CD4-positive, alpha-beta T cell (primary cell): Measurements from ENCODE around the gene BNC1. TPM values are rescaled to one million over a fixed set of nuclear protein-coding genes. Genes with fewer than 3 reads are reported as not detected.

Experiments
- ATAC-seq: fragments of 200-7000 bp; cut with Tn5 transposase; one replicate; pipeline ENCODE4 v1.10.0; 2022; ENCODE audit warnings: mild to moderate bottlenecking; ENCODE audit not compliant: poor library complexity
- CTCF ChIA-PET: fragments of 350-600 bp; sonication (Branson Sonifier 250); formaldehyde crosslinking; loops from one replicate; lab custom pipeline; 2021; ENCODE audit warnings: antibody characterized with exemption, inconsistent platforms; lab: Charles Lee
- POLR2A ChIA-PET: fragments of 350-600 bp; sonication (Branson Sonifier 250); formaldehyde crosslinking; loops from one replicate; lab custom pipeline; 2021; ENCODE audit warnings: antibody characterized with exemption, inconsistent platforms; lab: Charles Lee
- DNase-seq, 14 experiments: peaks; one replicate each; pipeline ENCODE4 v3.0.0-alpha.2; 2013 to 2020; ENCODE audit warnings: mixed read lengths in 2 of 14
- H3K27ac ChIP-seq, 2 donors: one replicate each; pipeline versions ENCODE4 v1.5.1 to v1.7.0; 2013; ENCODE audit warnings: low read length in 2 of 2, low read depth in 1 of 2, mild to moderate bottlenecking in 1 of 2
- H3K27me3 ChIP-seq, 2 experiments: 1 replicate in 1 of 2; 2 replicates in 1 of 2; pipeline versions ENCODE4 v1.6.1 to v1.7.0; 2013; ENCODE audit warnings: low read length in 2 of 2, control low read depth in 1 of 2, mild to moderate bottlenecking in 1 of 2, moderate library complexity in 1 of 2; ENCODE audit not compliant: insufficient read depth in 2 of 2, control insufficient read depth in 1 of 2
- H3K36me3 ChIP-seq: one replicate; pipeline ENCODE4 v1.6.1; 2013; ENCODE audit warnings: low read length, control low read depth; ENCODE audit not compliant: insufficient read depth
- H3K4me1 ChIP-seq: one replicate; pipeline ENCODE4 v1.6.1; 2013; ENCODE audit warnings: low read length, control low read depth; ENCODE audit not compliant: insufficient read depth
- H3K4me3 ChIP-seq: one replicate; pipeline ENCODE4 v1.5.1; 2013; ENCODE audit warnings: mild to moderate bottlenecking, low read length, moderate library complexity
- H3K9me3 ChIP-seq, 2 experiments: 1 replicate in 1 of 2; 2 replicates in 1 of 2; pipeline versions ENCODE4 v1.6.1 to v1.7.0; 2013; ENCODE audit warnings: low read length in 2 of 2, mild to moderate bottlenecking in 2 of 2, control low read depth in 1 of 2, moderate library complexity in 1 of 2; ENCODE audit not compliant: control insufficient read depth in 1 of 2, insufficient read depth in 1 of 2
- H3K27ac Mint-ChIP-seq: one replicate; pipeline ENCODE4 v1.8.0; 2020; ENCODE audit warnings: mixed read lengths
- H3K27me3 Mint-ChIP-seq: one replicate; pipeline ENCODE4 v1.8.0; 2021; ENCODE audit warnings: mixed read lengths
- H3K36me3 Mint-ChIP-seq: one replicate; pipeline ENCODE4 v1.8.0; 2021; ENCODE audit warnings: low read depth, mixed read lengths
- H3K4me1 Mint-ChIP-seq: one replicate; pipeline ENCODE4 v1.8.0; 2021; ENCODE audit warnings: low read depth, mixed read lengths
- H3K4me3 Mint-ChIP-seq: one replicate; pipeline ENCODE4 v1.8.0; 2020; ENCODE audit warnings: mild to moderate bottlenecking, mixed read lengths
- H3K9me3 Mint-ChIP-seq: one replicate; pipeline ENCODE4 v1.8.0; 2020; ENCODE audit warnings: mixed read lengths
- intact Hi-C, 2 experiments: fragments of 100-400 bp; cut with DNase I in 1 of 2; cut with micrococcal nuclease in 1 of 2; formaldehyde crosslinking; loops; one replicate each; pipeline versions ENCODE4 v1.15.1 to v1.9.0; 2023 to 2025; cut with DNase I, micrococcal nuclease
- total RNA-seq, 174 experiments: library from RNA in 2 of 174; stranded (reverse) in 2 of 174; gene quantifications; one replicate each; pipeline ENCODE4 v1.2.3 and lab custom pipeline; 2021 to 2026
- TF ChIP-seq, protein P1 (sequence below): fragments of 200-600 bp; IDR thresholded peaks from one replicate; pipeline ENCODE4 v1.8.0; 2022; ENCODE audit warnings: antibody characterized with exemption, mild to moderate bottlenecking

Gene BNC1
- total RNA-seq, 2 experiments from 2014 or later, result not detected

GRCh38 chr15:83207009-83207659, 77.3 kb downstream of the BNC1 start:
- no peaks in the 10 kb centered on the region for H3K9me3 Mint-ChIP-seq
- CTCF ChIA-PET, result no interaction called here
- H3K4me1 ChIP-seq, result peaks cover 9% of the 10 kb centered on the region
- no peak overlapping the region for H3K27ac Mint-ChIP-seq
- H3K4me3 Mint-ChIP-seq, result no peak overlapping the region
- peaks cover 4% of the 10 kb centered on the region for H3K36me3 Mint-ChIP-seq
- TF ChIP-seq, protein P1, sequence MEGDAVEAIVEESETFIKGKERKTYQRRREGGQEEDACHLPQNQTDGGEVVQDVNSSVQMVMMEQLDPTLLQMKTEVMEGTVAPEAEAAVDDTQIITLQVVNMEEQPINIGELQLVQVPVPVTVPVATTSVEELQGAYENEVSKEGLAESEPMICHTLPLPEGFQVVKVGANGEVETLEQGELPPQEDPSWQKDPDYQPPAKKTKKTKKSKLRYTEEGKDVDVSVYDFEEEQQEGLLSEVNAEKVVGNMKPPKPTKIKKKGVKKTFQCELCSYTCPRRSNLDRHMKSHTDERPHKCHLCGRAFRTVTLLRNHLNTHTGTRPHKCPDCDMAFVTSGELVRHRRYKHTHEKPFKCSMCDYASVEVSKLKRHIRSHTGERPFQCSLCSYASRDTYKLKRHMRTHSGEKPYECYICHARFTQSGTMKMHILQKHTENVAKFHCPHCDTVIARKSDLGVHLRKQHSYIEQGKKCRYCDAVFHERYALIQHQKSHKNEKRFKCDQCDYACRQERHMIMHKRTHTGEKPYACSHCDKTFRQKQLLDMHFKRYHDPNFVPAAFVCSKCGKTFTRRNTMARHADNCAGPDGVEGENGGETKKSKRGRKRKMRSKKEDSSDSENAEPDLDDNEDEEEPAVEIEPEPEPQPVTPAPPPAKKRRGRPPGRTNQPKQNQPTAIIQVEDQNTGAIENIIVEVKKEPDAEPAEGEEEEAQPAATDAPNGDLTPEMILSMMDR, result no peak
- peak overlapping the region; percentile 34 for H3K4me3 ChIP-seq
- intact Hi-C loops, result loop anchor here in 1 of 2 experiments (10.0 kb wide), 1 partner anchor 192 kb away; the partner anchor contains the start of gene C15orf40
- H3K9me3 ChIP-seq, result no peaks in the 10 kb centered on the region
- H3K4me1 Mint-ChIP-seq, result peaks cover 8% of the 10 kb centered on the region
- POLR2A ChIA-PET, result no interaction called here
- DNase-seq (peak in 4 of 14 experiments; percentile 4 to 27 (median 14)), ATAC-seq (peak; percentile 43)
- H3K27ac ChIP-seq, result no peak overlapping the region
- H3K27me3 ChIP-seq, result peaks cover 24 to 33% of the 10 kb centered on the region in 2 experiments
- no peaks in the 10 kb centered on the region for H3K36me3 ChIP-seq
- peaks cover 26% of the 10 kb centered on the region for H3K27me3 Mint-ChIP-seq

GRCh38 chr15:83206526-83207008, 77.9 kb downstream of the BNC1 start:
- Mint-ChIP-seq H3K36me3 (peaks cover 4% of the 10 kb centered on the region), H3K4me3 (peak overlapping the region; percentile 88), H3K4me1 (peaks cover 8% of the 10 kb centered on the region), H3K27me3 (peaks cover 25% of the 10 kb centered on the region), H3K9me3 (no peaks in the 10 kb centered on the region), H3K27ac (peak overlapping the region; percentile 40)
- ATAC-seq (no peak), DNase-seq (no peak)
- CTCF ChIA-PET, result no interaction called here
- Histone ChIP-seq H3K27me3 (peaks cover 24 to 33% of the 10 kb centered on the region in 2 experiments), H3K4me1 (peaks cover 9% of the 10 kb centered on the region), H3K27ac (no peak overlapping the region), H3K36me3 (no peaks in the 10 kb centered on the region), H3K4me3 (peak overlapping the region; percentile 34), H3K9me3 (no peaks in the 10 kb centered on the region)
- POLR2A ChIA-PET, result no interaction called here
- intact Hi-C loops, result loop anchor here in 1 of 2 experiments (10.0 kb wide), 1 partner anchor 192 kb away; the partner anchor contains the start of gene C15orf40
- TF ChIP-seq, protein P1, result no peak

Other genes starting within 250 kb of the BNC1 start
- gene BTBD1, start 217.4 kb downstream of the BNC1 start, total RNA-seq, result 10 to 100 TPM; 26.3 to 27.5 TPM
- not detected for gene TM6SF1, start 177.0 kb downstream of the BNC1 start, total RNA-seq
- gene HDGFL3, start 76.8 kb downstream of the BNC1 start, total RNA-seq, result 1 to 10 TPM; 5.5 to 5.9 TPM
- not detected for gene SH3GL3, start 162.7 kb upstream of the BNC1 start, total RNA-seq